ENCODE results near the gene WNT4.

WNT4 gene

GRCh38 chr1:22142315-22143064 is 407 bp downstream of the WNT4 start:
- H3K27me3 Mint-ChIP-seq: peaks cover 66% of the 10 kb centered on the region
- peak; percentile 48 for DNase-seq
- H3K27ac Mint-ChIP-seq: no peak overlapping the region
- H3K9me3 Mint-ChIP-seq: no peaks in the 10 kb centered on the region
- no peaks in the 10 kb centered on the region for H3K36me3 Mint-ChIP-seq (ENCODE audit: low read depth)
- peak overlapping the region; percentile 35 for H3K4me3 Mint-ChIP-seq
- peaks cover 5% of the 10 kb centered on the region for H3K4me1 Mint-ChIP-seq (ENCODE audit: low read depth)

GRCh38 chr1:22141554-22142314 is 1.2 kb downstream of the WNT4 start:
- Mint-ChIP-seq H3K36me3 (ENCODE audit: low read depth) (no peaks in the 10 kb centered on the region), H3K4me3 (peak overlapping the region; percentile 35), H3K9me3 (no peaks in the 10 kb centered on the region), H3K27ac (no peak overlapping the region), H3K27me3 (peaks cover 61% of the 10 kb centered on the region), H3K4me1 (ENCODE audit: low read depth) (peaks cover 5% of the 10 kb centered on the region)
- DNase-seq: no peak

GRCh38 chr1:22140694-22141093 is 2.2 kb downstream of the WNT4 start:
- Mint-ChIP-seq H3K4me1 (ENCODE audit: low read depth) (peaks cover 5% of the 10 kb centered on the region), H3K27me3 (peaks cover 53% of the 10 kb centered on the region), H3K9me3 (no peaks in the 10 kb centered on the region), H3K27ac (no peak overlapping the region), H3K4me3 (no peak overlapping the region), H3K36me3 (ENCODE audit: low read depth) (no peaks in the 10 kb centered on the region)
- DNase-seq: no peak

- Mint-ChIP-seq H3K27ac (no peak overlapping the region), H3K27me3 (peaks cover 44% of the 10 kb centered on the region), H3K4me1 (ENCODE audit: low read depth) (peaks cover 5% of the 10 kb centered on the region), H3K9me3 (no peaks in the 10 kb centered on the region), H3K4me3 (no peak overlapping the region), H3K36me3 (ENCODE audit: low read depth) (no peaks in the 10 kb centered on the region)
- DNase-seq: no peak
Measured at GRCh38 chr1:22139817-22140216, 3.1 kb downstream of the WNT4 start.

GRCh38 chr1:22139066-22139594 is 3.8 kb downstream of the WNT4 start:
- no peak for DNase-seq
- Mint-ChIP-seq H3K36me3 (ENCODE audit: low read depth) (no peaks in the 10 kb centered on the region), H3K9me3 (no peaks in the 10 kb centered on the region), H3K27me3 (peaks cover 37% of the 10 kb centered on the region), H3K4me1 (ENCODE audit: low read depth) (peaks cover 5% of the 10 kb centered on the region), H3K27ac (no peak overlapping the region), H3K4me3 (no peak overlapping the region)

GRCh38 chr1:22137004-22137720 is 5.7 kb downstream of the WNT4 start:
- Mint-ChIP-seq H3K9me3 (no peaks in the 10 kb centered on the region), H3K36me3 (ENCODE audit: low read depth) (no peaks in the 10 kb centered on the region), H3K27ac (no peak overlapping the region), H3K27me3 (peaks cover 38% of the 10 kb centered on the region), H3K4me1 (ENCODE audit: low read depth) (peaks cover 1% of the 10 kb centered on the region), H3K4me3 (no peak overlapping the region)
- no peak for DNase-seq

GRCh38 chr1:22133931-22134324 is 9.0 kb downstream of the WNT4 start:
- no peak overlapping the region for H3K4me3 Mint-ChIP-seq
- peaks cover 12% of the 10 kb centered on the region for H3K27me3 Mint-ChIP-seq
- no peak for DNase-seq
- no peaks in the 10 kb centered on the region for H3K4me1 Mint-ChIP-seq (ENCODE audit: low read depth)
- no peaks in the 10 kb centered on the region for H3K9me3 Mint-ChIP-seq
- no peak overlapping the region for H3K27ac Mint-ChIP-seq
- no peaks in the 10 kb centered on the region for H3K36me3 Mint-ChIP-seq (ENCODE audit: low read depth)

GRCh38 chr1:22133247-22133930 is 9.5 kb downstream of the WNT4 start:
- no peak for DNase-seq
- H3K4me1 Mint-ChIP-seq (ENCODE audit: low read depth): no peaks in the 10 kb centered on the region
- no peaks in the 10 kb centered on the region for H3K9me3 Mint-ChIP-seq
- no peak overlapping the region for H3K27ac Mint-ChIP-seq
- H3K4me3 Mint-ChIP-seq: no peak overlapping the region
- peaks cover 12% of the 10 kb centered on the region for H3K27me3 Mint-ChIP-seq
- H3K36me3 Mint-ChIP-seq (ENCODE audit: low read depth): no peaks in the 10 kb centered on the region

GRCh38 chr1:22132517-22133235 is 10.2 kb downstream of the WNT4 start:
- DNase-seq: no peak
- H3K27me3 Mint-ChIP-seq: peaks cover 8% of the 10 kb centered on the region
- no peaks in the 10 kb centered on the region for H3K9me3 Mint-ChIP-seq
- H3K36me3 Mint-ChIP-seq (ENCODE audit: low read depth): no peaks in the 10 kb centered on the region
- no peak overlapping the region for H3K4me3 Mint-ChIP-seq
- H3K27ac Mint-ChIP-seq: no peak overlapping the region
- H3K4me1 Mint-ChIP-seq (ENCODE audit: low read depth): no peaks in the 10 kb centered on the region

GRCh38 chr1:22131875-22132486 is 10.9 kb downstream of the WNT4 start:
- H3K27ac Mint-ChIP-seq: no peak overlapping the region
- peak; percentile 75 for DNase-seq
- H3K4me1 Mint-ChIP-seq (ENCODE audit: low read depth): no peaks in the 10 kb centered on the region
- no peak overlapping the region for H3K4me3 Mint-ChIP-seq
- no peaks in the 10 kb centered on the region for H3K36me3 Mint-ChIP-seq (ENCODE audit: low read depth)
- no peaks in the 10 kb centered on the region for H3K9me3 Mint-ChIP-seq
- H3K27me3 Mint-ChIP-seq: peaks cover 8% of the 10 kb centered on the region

- H3K36me3 Mint-ChIP-seq (ENCODE audit: low read depth): no peaks in the 10 kb centered on the region
- peaks cover 8% of the 10 kb centered on the region for H3K27me3 Mint-ChIP-seq
- H3K4me1 Mint-ChIP-seq (ENCODE audit: low read depth): no peaks in the 10 kb centered on the region
- H3K4me3 Mint-ChIP-seq: no peak overlapping the region
- no peak overlapping the region for H3K27ac Mint-ChIP-seq
- H3K9me3 Mint-ChIP-seq: no peaks in the 10 kb centered on the region
- no peak for DNase-seq
Measured at GRCh38 chr1:22131062-22131461, 11.8 kb downstream of the WNT4 start.

- H3K27me3 Mint-ChIP-seq: peaks cover 8% of the 10 kb centered on the region
- H3K9me3 Mint-ChIP-seq: no peaks in the 10 kb centered on the region
- DNase-seq: no peak
- H3K4me1 Mint-ChIP-seq (ENCODE audit: low read depth): no peaks in the 10 kb centered on the region
- H3K36me3 Mint-ChIP-seq (ENCODE audit: low read depth): no peaks in the 10 kb centered on the region
- no peak overlapping the region for H3K4me3 Mint-ChIP-seq
- H3K27ac Mint-ChIP-seq: no peak overlapping the region
Measured at GRCh38 chr1:22129501-22130117, 13.3 kb downstream of the WNT4 start.

- H3K27ac Mint-ChIP-seq: no peak overlapping the region
- no peaks in the 10 kb centered on the region for H3K4me1 Mint-ChIP-seq (ENCODE audit: low read depth)
- no peaks in the 10 kb centered on the region for H3K9me3 Mint-ChIP-seq
- DNase-seq: no peak
- peaks cover 6% of the 10 kb centered on the region for H3K27me3 Mint-ChIP-seq
- no peak overlapping the region for H3K4me3 Mint-ChIP-seq
- H3K36me3 Mint-ChIP-seq (ENCODE audit: low read depth): no peaks in the 10 kb centered on the region
Measured at GRCh38 chr1:22128392-22128791, 14.5 kb downstream of the WNT4 start.

All from activated T-cell treated with anti-CD3 and anti-CD28 coated beads, Interleukin-2, amount 50 U/mL, for 24 hours (primary cell).